ENCODE results near the gene MINDY4.

MINDY4 gene

GRCh38 chr7:30743371-30744074 is 27.7 kb upstream of the MINDY4 start:
- peak in 1 of 3 experiments; percentile 26 for DNase-seq

GRCh38 chr7:30744075-30744417 is 27.2 kb upstream of the MINDY4 start:
- no peak for DNase-seq

- DNase-seq = no peak
These were observed 25.8 kb upstream of the MINDY4 start for GRCh38 chr7:30745261-30745941.

- DNase-seq = no peak
These were observed 21.2 kb upstream of the MINDY4 start for GRCh38 chr7:30750010-30750409.

- DNase-seq = no peak
These were observed 20.2 kb upstream of the MINDY4 start for GRCh38 chr7:30750683-30751650.

GRCh38 chr7:30751696-30752273 is 19.4 kb upstream of the MINDY4 start, which contains the start of gene INMT:
TSS of gene INMT (plus strand) at chr7:30752135. CDS start at chr7:30752151, 16 bp downstream.
- DNase-seq = no peak

GRCh38 chr7:30752484-30752883 is 18.7 kb upstream of the MINDY4 start:
- DNase-seq = no peak

- no peak for DNase-seq
These were observed 18.2 kb upstream of the MINDY4 start for GRCh38 chr7:30752979-30753378.

GRCh38 chr7:30754315-30754877 is 16.8 kb upstream of the MINDY4 start:
- no peak for DNase-seq

- no peak for DNase-seq
These were observed 15.6 kb upstream of the MINDY4 start for GRCh38 chr7:30755384-30756154.

- no peak for DNase-seq
These were observed 13.9 kb upstream of the MINDY4 start for GRCh38 chr7:30757342-30757692.

GRCh38 chr7:30760514-30761213 is 10.6 kb upstream of the MINDY4 start:
- no peak for DNase-seq

GRCh38 chr7:30761214-30762156 is 9.7 kb upstream of the MINDY4 start:
- no peak for DNase-seq

GRCh38 chr7:30764030-30764975 is 6.9 kb upstream of the MINDY4 start:
- DNase-seq = no peak

- no peak for DNase-seq
These were observed 5.8 kb upstream of the MINDY4 start for GRCh38 chr7:30765408-30765807.

GRCh38 chr7:30770845-30771173 is 408 bp upstream of the MINDY4 start:
- DNase-seq = peak in 1 of 3 experiments; percentile 51

- DNase-seq = peak in 2 of 3 experiments; percentile 53 to 73
These were observed 736 bp downstream of the MINDY4 start for GRCh38 chr7:30771880-30772425.

- peak in 1 of 3 experiments; percentile 42 for DNase-seq
These were observed 1.8 kb downstream of the MINDY4 start for GRCh38 chr7:30772984-30773383.

- DNase-seq = no peak
These were observed 4.8 kb downstream of the MINDY4 start for GRCh38 chr7:30775992-30776391.

Measured in NCI-H1417 (cell line).